ENCODE data around the gene SLC22A23. TPM values are rescaled to one million over a fixed set of nuclear protein-coding genes. Genes with fewer than 3 reads are reported as not detected.

The SLC22A23 gene
- total and polyA plus RNA-seq, 2 donors (not counting 1 experiment from before 2014, with no cell fraction given), result 0.18 to 1.4 TPM

GRCh38 chr6:3326184-3326971 lies 130.5 kb downstream of the SLC22A23 start:
- H3K27me3 Mint-ChIP-seq, result peaks cover 28% of the 10 kb centered on the region
- H3K4me1 Mint-ChIP-seq, result no peaks in the 10 kb centered on the region
- H3K36me3 ChIP-seq (replicated peaks in 1 of 2; ENCODE audit: control extremely low read depth in 1 of 2, control insufficient read depth in 1 of 2, extremely low read depth in 1 of 2, insufficient read depth in 2 of 2, low read length in 1 of 2), result no peaks in the 10 kb centered on the region
- no peaks in the 10 kb centered on the region for H3K9me3 Mint-ChIP-seq (ENCODE audit: insufficient read depth)
- no peak overlapping the region for H3K4me2 ChIP-seq (replicated peaks; ENCODE audit: low read depth, low read length, poor library complexity, severe bottlenecking)
- no peaks in the 10 kb centered on the region for H4K20me1 ChIP-seq (ENCODE audit: control insufficient read depth, insufficient read depth, low read length, poor library complexity, severe bottlenecking)
- no peak overlapping the region for H3K4me3 Mint-ChIP-seq
- H3K4me3 ChIP-seq (ENCODE audit: control extremely low read depth in 1 of 5, extremely low read depth in 1 of 5, insufficient read depth in 1 of 5, low read depth in 2 of 5, low read length in 4 of 5), result no peak overlapping the region
- no peaks in the 10 kb centered on the region for H3K4me1 ChIP-seq (ENCODE audit: control insufficient read depth in 2 of 2, insufficient read depth in 2 of 2, low read length in 2 of 2)
- TF ChIP-seq CTCF (IDR thresholded peaks at IDR 0.05), result no peak
- no peak for TF ChIP-seq EZH2 (IDR thresholded peaks at IDR 0.05; ENCODE audit: borderline replicate concordance, insufficient read depth, low read depth, low read length, poor library complexity, severe bottlenecking)
- no peaks in the 10 kb centered on the region for H3K9me3 ChIP-seq (ENCODE audit: control extremely low read depth in 1 of 3, control insufficient read depth in 2 of 3, insufficient read depth in 1 of 3, low read length in 2 of 3)
- no peak overlapping the region for H3K27ac ChIP-seq (ENCODE audit: low read length in 2 of 2)
- ATAC-seq (ENCODE audit: low read depth), result no peak
- H3K79me2 ChIP-seq (ENCODE audit: control insufficient read depth, insufficient read depth, low read length), result no peaks in the 10 kb centered on the region
- H3K27me3 ChIP-seq (replicated peaks in 1 of 4; ENCODE audit: control extremely low read depth in 1 of 4, control insufficient read depth in 3 of 4, insufficient read depth in 4 of 4, low read length in 3 of 4), result no peaks in the 10 kb centered on the region
- intact Hi-C loops (cut with micrococcal nuclease), result no loop called here
- no peak overlapping the region for H3K27ac Mint-ChIP-seq
- DNase-seq, result no peak
- ChIA-PET CTCF (no interaction called here), POLR2A (no interaction called here)
- no peak overlapping the region for H3K9ac ChIP-seq (ENCODE audit: low read length)
- 99% methylated on average over 10 of the region's 11 CpGs for WGBS (ENCODE audit: insufficient coverage)
- no peak overlapping the region for H2AFZ ChIP-seq (ENCODE audit: insufficient read depth, low read depth, low read length, poor library complexity, severe bottlenecking)

- H3K27ac ChIP-seq (ENCODE audit: low read length in 2 of 2), result no peak overlapping the region
- Mint-ChIP-seq H3K27ac (no peak overlapping the region), H3K4me1 (no peaks in the 10 kb centered on the region), H3K9me3 (ENCODE audit: insufficient read depth) (no peaks in the 10 kb centered on the region), H3K27me3 (peaks cover 27% of the 10 kb centered on the region), H3K4me3 (no peak overlapping the region)
- CTCF ChIA-PET, result no interaction called here
- H3K36me3 ChIP-seq (replicated peaks in 1 of 2; ENCODE audit: control extremely low read depth in 1 of 2, control insufficient read depth in 1 of 2, extremely low read depth in 1 of 2, insufficient read depth in 2 of 2, low read length in 1 of 2), result no peaks in the 10 kb centered on the region
- POLR2A ChIA-PET, result no interaction called here
- ATAC-seq (ENCODE audit: low read depth) (no peak), DNase-seq (no peak)
- TF ChIP-seq CTCF (IDR thresholded peaks at IDR 0.05) (no peak), EZH2 (IDR thresholded peaks at IDR 0.05; ENCODE audit: borderline replicate concordance, insufficient read depth, low read depth, low read length, poor library complexity, severe bottlenecking) (no peak)
- no peak overlapping the region for H2AFZ ChIP-seq (ENCODE audit: insufficient read depth, low read depth, low read length, poor library complexity, severe bottlenecking)
- H3K4me3 ChIP-seq (ENCODE audit: control extremely low read depth in 1 of 5, extremely low read depth in 1 of 5, insufficient read depth in 1 of 5, low read depth in 2 of 5, low read length in 4 of 5), result no peak overlapping the region
- no peak overlapping the region for H3K9ac ChIP-seq (ENCODE audit: low read length)
- H4K20me1 ChIP-seq (ENCODE audit: control insufficient read depth, insufficient read depth, low read length, poor library complexity, severe bottlenecking), result no peaks in the 10 kb centered on the region
- intact Hi-C loops (cut with micrococcal nuclease), result no loop called here
- H3K9me3 ChIP-seq (ENCODE audit: control extremely low read depth in 1 of 3, control insufficient read depth in 2 of 3, insufficient read depth in 1 of 3, low read length in 2 of 3), result no peaks in the 10 kb centered on the region
- no peaks in the 10 kb centered on the region for H3K4me1 ChIP-seq (ENCODE audit: control insufficient read depth in 2 of 2, insufficient read depth in 2 of 2, low read length in 2 of 2)
- no peaks in the 10 kb centered on the region for H3K79me2 ChIP-seq (ENCODE audit: control insufficient read depth, insufficient read depth, low read length)
- H3K4me2 ChIP-seq (replicated peaks; ENCODE audit: low read depth, low read length, poor library complexity, severe bottlenecking), result no peak overlapping the region
- no peaks in the 10 kb centered on the region for H3K27me3 ChIP-seq (replicated peaks in 1 of 4; ENCODE audit: control extremely low read depth in 1 of 4, control insufficient read depth in 3 of 4, insufficient read depth in 4 of 4, low read length in 3 of 4)
Measured at GRCh38 chr6:3325210-3325609, 131.6 kb downstream of the SLC22A23 start.
